ENCODE data around the gene HDAC3. TPM values are rescaled to one million over a fixed set of nuclear protein-coding genes. Genes with fewer than 3 reads are reported as not detected.

HDAC3 gene
- total and polyA plus RNA-seq, 2 donors (not counting 1 experiment from before 2014, with no cell fraction given), result 85.5 to 94.0 TPM

GRCh38 chr5:141609044-141609443, 27.6 kb downstream of the HDAC3 start:
- WGBS (ENCODE audit: insufficient coverage), result no CpG with 5 or more reads among the region's 3 CpGs
- no peaks in the 10 kb centered on the region for H3K9me3 ChIP-seq (ENCODE audit: control extremely low read depth in 1 of 3, control insufficient read depth in 2 of 3, insufficient read depth in 1 of 3, low read length in 2 of 3)
- peaks cover 0 to 2% of the 10 kb centered on the region in 2 experiments for H3K36me3 ChIP-seq (replicated peaks in 1 of 2; ENCODE audit: control extremely low read depth in 1 of 2, control insufficient read depth in 1 of 2, extremely low read depth in 1 of 2, insufficient read depth in 2 of 2, low read length in 1 of 2)
- intact Hi-C loops (cut with micrococcal nuclease), result no loop called here
- DNase-seq (no peak), ATAC-seq (ENCODE audit: low read depth) (no peak)
- ChIA-PET CTCF (interaction anchor here (0.7 to 28.1 kb wide), 6 partner anchors 8 to 51 kb away, joined by 3 to 760 read pairs (median 6); partner anchors contain the start of gene DIAPH1), POLR2A (no interaction called here)
- H3K27me3 Mint-ChIP-seq, result no peaks in the 10 kb centered on the region
- H3K4me3 ChIP-seq (ENCODE audit: control extremely low read depth in 1 of 5, extremely low read depth in 1 of 5, insufficient read depth in 1 of 5, low read depth in 2 of 5, low read length in 4 of 5), result no peak overlapping the region
- peaks cover 43 to 70% of the 10 kb centered on the region in 2 donors for H3K4me1 ChIP-seq (ENCODE audit: control insufficient read depth in 2 of 2, insufficient read depth in 2 of 2, low read length in 2 of 2)
- no peak overlapping the region for H3K9ac ChIP-seq (ENCODE audit: low read length)
- no peak overlapping the region for H3K27ac Mint-ChIP-seq
- no peak overlapping the region for H3K4me2 ChIP-seq (replicated peaks; ENCODE audit: low read depth, low read length, poor library complexity, severe bottlenecking)
- H3K4me1 Mint-ChIP-seq, result peaks cover 71% of the 10 kb centered on the region
- peak overlapping the region in 1 of 2 donors; percentile 84 for H3K27ac ChIP-seq (ENCODE audit: low read length in 2 of 2)
- no peaks in the 10 kb centered on the region for H3K9me3 Mint-ChIP-seq (ENCODE audit: insufficient read depth)
- peaks cover 89% of the 10 kb centered on the region for H3K79me2 ChIP-seq (ENCODE audit: control insufficient read depth, insufficient read depth, low read length)
- no peak overlapping the region for H2AFZ ChIP-seq (ENCODE audit: insufficient read depth, low read depth, low read length, poor library complexity, severe bottlenecking)
- peaks cover 6% of the 10 kb centered on the region for H4K20me1 ChIP-seq (ENCODE audit: control insufficient read depth, insufficient read depth, low read length, poor library complexity, severe bottlenecking)
- H3K4me3 Mint-ChIP-seq, result no peak overlapping the region
- H3K27me3 ChIP-seq (replicated peaks in 1 of 4; ENCODE audit: control extremely low read depth in 1 of 4, control insufficient read depth in 3 of 4, insufficient read depth in 4 of 4, low read length in 3 of 4), result no peaks in the 10 kb centered on the region
- TF ChIP-seq EZH2 (IDR thresholded peaks at IDR 0.05; ENCODE audit: borderline replicate concordance, insufficient read depth, low read depth, low read length, poor library complexity, severe bottlenecking), result no peak
- TF ChIP-seq CTCF (IDR thresholded peaks at IDR 0.05), result no peak

- no peak overlapping the region for H2AFZ ChIP-seq (ENCODE audit: insufficient read depth, low read depth, low read length, poor library complexity, severe bottlenecking)
- TF ChIP-seq EZH2 (IDR thresholded peaks at IDR 0.05; ENCODE audit: borderline replicate concordance, insufficient read depth, low read depth, low read length, poor library complexity, severe bottlenecking) (no peak), CTCF (IDR thresholded peaks at IDR 0.05) (no peak)
- intact Hi-C loops (cut with micrococcal nuclease), result no loop called here
- peaks cover 6% of the 10 kb centered on the region for H4K20me1 ChIP-seq (ENCODE audit: control insufficient read depth, insufficient read depth, low read length, poor library complexity, severe bottlenecking)
- ATAC-seq (ENCODE audit: low read depth), result no peak
- no peak for DNase-seq
- no peak overlapping the region for H3K9ac ChIP-seq (ENCODE audit: low read length)
- peaks cover 72% of the 10 kb centered on the region for H3K4me1 Mint-ChIP-seq
- H3K27me3 ChIP-seq (replicated peaks in 1 of 4; ENCODE audit: control extremely low read depth in 1 of 4, control insufficient read depth in 3 of 4, insufficient read depth in 4 of 4, low read length in 3 of 4), result no peaks in the 10 kb centered on the region
- H3K4me3 Mint-ChIP-seq, result no peak overlapping the region
- no peaks in the 10 kb centered on the region for H3K9me3 Mint-ChIP-seq (ENCODE audit: insufficient read depth)
- H3K9me3 ChIP-seq (ENCODE audit: control extremely low read depth in 1 of 3, control insufficient read depth in 2 of 3, insufficient read depth in 1 of 3, low read length in 2 of 3), result no peaks in the 10 kb centered on the region
- peak overlapping the region; percentile 1 for H3K4me2 ChIP-seq (replicated peaks; ENCODE audit: low read depth, low read length, poor library complexity, severe bottlenecking)
- H3K79me2 ChIP-seq (ENCODE audit: control insufficient read depth, insufficient read depth, low read length), result peaks cover 89% of the 10 kb centered on the region
- peaks cover 44 to 71% of the 10 kb centered on the region in 2 donors for H3K4me1 ChIP-seq (ENCODE audit: control insufficient read depth in 2 of 2, insufficient read depth in 2 of 2, low read length in 2 of 2)
- no peaks in the 10 kb centered on the region for H3K27me3 Mint-ChIP-seq
- peaks cover 0 to 2% of the 10 kb centered on the region in 2 experiments for H3K36me3 ChIP-seq (replicated peaks in 1 of 2; ENCODE audit: control extremely low read depth in 1 of 2, control insufficient read depth in 1 of 2, extremely low read depth in 1 of 2, insufficient read depth in 2 of 2, low read length in 1 of 2)
- H3K27ac Mint-ChIP-seq, result peak overlapping the region; percentile 75
- no CpG with 5 or more reads among the region's 1 CpG for WGBS (ENCODE audit: insufficient coverage)
- POLR2A ChIA-PET, result interaction anchor here (1.3 kb wide), 1 partner anchor 8 kb away, joined by 3 read pairs; no protein-coding TSS in a partner anchor
- CTCF ChIA-PET, result interaction anchor here (0.6 to 28.1 kb wide), 9 partner anchors 8 to 51 kb away, joined by 3 to 760 read pairs (median 5); partner anchors contain the start of genes DIAPH1, HDAC3 and RELL2
- peak overlapping the region; percentile 33 to 84 for H3K27ac ChIP-seq (ENCODE audit: low read length in 2 of 2)
- H3K4me3 ChIP-seq (ENCODE audit: control extremely low read depth in 1 of 5, extremely low read depth in 1 of 5, insufficient read depth in 1 of 5, low read depth in 2 of 5, low read length in 4 of 5), result no peak overlapping the region
Observed at GRCh38 chr5:141608557-141608956, 28.1 kb downstream of the HDAC3 start.

Measured in B cell (primary cell).